HEK293 (cell line): ENCODE results near the gene SH3GLB1.

Experiments used
- SETDB1 ChIP-seq: IDR thresholded peaks from one replicate; pipeline ENCODE4 v1.6.1; 2017; ENCODE audit warnings: mild to moderate bottlenecking, low read length, moderate library complexity, mixed read lengths; ENCODE audit not compliant: insufficient read length
- YY1 ChIP-seq: fragments of 450-650 bp; formaldehyde crosslinking; IDR thresholded peaks from 2 replicates; pipeline ENCODE4 v1.5.1; 2018; ENCODE audit warnings: missing biosample characterization, missing genetic modification characterization
- ZBTB21 ChIP-seq: fragments of 450-650 bp; formaldehyde crosslinking; IDR thresholded peaks from 2 replicates; pipeline ENCODE4 v1.5.1; 2017; ENCODE audit warnings: missing biosample characterization, missing genetic modification characterization
- ZBTB48 ChIP-seq: fragments of 450-650 bp; formaldehyde crosslinking; IDR thresholded peaks from 2 replicates; pipeline ENCODE4 v1.5.1; 2016; ENCODE audit warnings: missing biosample characterization, missing genetic modification characterization
- ZNF701 ChIP-seq: fragments of 450-650 bp; formaldehyde crosslinking; IDR thresholded peaks from 2 replicates; pipeline ENCODE4 v1.5.1; 2016; ENCODE audit warnings: missing biosample characterization, missing genetic modification characterization
- ZNF747 ChIP-seq: fragments of 450-650 bp; formaldehyde crosslinking; IDR thresholded peaks from 2 replicates; pipeline ENCODE4 v1.5.1; 2016; ENCODE audit warnings: missing biosample characterization, missing genetic modification characterization
- TF ChIP-seq, protein P1 (sequence below): fragments of 450-650 bp; formaldehyde crosslinking; IDR thresholded peaks from 2 replicates; pipeline ENCODE4 v1.5.1; 2016; ENCODE audit warnings: missing biosample characterization, missing genetic modification characterization

DNA sequence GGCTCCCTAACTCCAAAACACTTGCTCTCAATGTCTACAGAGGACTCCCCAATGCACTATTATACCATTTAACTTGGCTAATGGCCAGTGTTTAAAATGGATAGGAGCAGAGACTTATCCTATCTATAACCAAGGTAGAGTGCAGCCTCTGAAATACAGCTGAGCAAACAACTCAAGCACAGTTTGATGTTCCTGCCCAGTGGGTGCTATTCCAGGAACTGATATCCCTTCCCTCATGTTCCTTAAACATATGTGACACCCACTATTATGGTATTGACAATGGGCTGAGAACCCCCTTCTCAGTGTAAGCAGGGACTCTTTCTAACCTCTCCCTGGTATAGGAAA is 51.7 kb downstream of the SH3GLB1 start:
- TF ChIP-seq, protein P1, sequence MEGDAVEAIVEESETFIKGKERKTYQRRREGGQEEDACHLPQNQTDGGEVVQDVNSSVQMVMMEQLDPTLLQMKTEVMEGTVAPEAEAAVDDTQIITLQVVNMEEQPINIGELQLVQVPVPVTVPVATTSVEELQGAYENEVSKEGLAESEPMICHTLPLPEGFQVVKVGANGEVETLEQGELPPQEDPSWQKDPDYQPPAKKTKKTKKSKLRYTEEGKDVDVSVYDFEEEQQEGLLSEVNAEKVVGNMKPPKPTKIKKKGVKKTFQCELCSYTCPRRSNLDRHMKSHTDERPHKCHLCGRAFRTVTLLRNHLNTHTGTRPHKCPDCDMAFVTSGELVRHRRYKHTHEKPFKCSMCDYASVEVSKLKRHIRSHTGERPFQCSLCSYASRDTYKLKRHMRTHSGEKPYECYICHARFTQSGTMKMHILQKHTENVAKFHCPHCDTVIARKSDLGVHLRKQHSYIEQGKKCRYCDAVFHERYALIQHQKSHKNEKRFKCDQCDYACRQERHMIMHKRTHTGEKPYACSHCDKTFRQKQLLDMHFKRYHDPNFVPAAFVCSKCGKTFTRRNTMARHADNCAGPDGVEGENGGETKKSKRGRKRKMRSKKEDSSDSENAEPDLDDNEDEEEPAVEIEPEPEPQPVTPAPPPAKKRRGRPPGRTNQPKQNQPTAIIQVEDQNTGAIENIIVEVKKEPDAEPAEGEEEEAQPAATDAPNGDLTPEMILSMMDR (tag by site-specific recombination): no peak
- no peak for TF ChIP-seq ZNF747
- TF ChIP-seq SETDB1: no peak
- TF ChIP-seq YY1: no peak
- no peak for TF ChIP-seq ZBTB21 (tag by site-specific recombination)
- TF ChIP-seq ZBTB48: no peak
- no peak for TF ChIP-seq ZNF701
